Calu3 (cell line): ENCODE measurements around the gene OGDH. TPM values are rescaled to one million over a fixed set of nuclear protein-coding genes. Genes with fewer than 3 reads are reported as not detected.

Experiments
- BruUV-seq: library from RNA; stranded (reverse); fragments of 400-500 nt; replicated peaks from 2 replicates; lab custom pipeline; 2021; lab: Mats Ljungman, UMichigan
- CTCF ChIA-PET: fragments of 300-600 bp; sonication (Branson Sonifier 250); formaldehyde crosslinking; loops from one replicate; lab custom pipeline; 2022; ENCODE audit warnings: antibody characterized with exemption; lab: Charles Lee
- DNase-seq: peaks from one replicate; pipeline ENCODE4 v3.0.0; 2022
- H3K27ac Mint-ChIP-seq: one replicate; pipeline ENCODE4 v1.8.0; 2022; ENCODE audit warnings: mixed read lengths; ENCODE audit not compliant: unreplicated experiment
- H3K27me3 Mint-ChIP-seq: one replicate; pipeline ENCODE4 v1.8.0; 2022; ENCODE audit warnings: mixed read lengths; ENCODE audit not compliant: unreplicated experiment
- H3K36me3 Mint-ChIP-seq: one replicate; pipeline ENCODE4 v1.8.0; 2022; ENCODE audit warnings: mild to moderate bottlenecking, moderate library complexity, mixed read lengths; ENCODE audit not compliant: insufficient read depth, unreplicated experiment
- H3K4me1 Mint-ChIP-seq: one replicate; pipeline ENCODE4 v1.8.0; 2022; ENCODE audit warnings: mild to moderate bottlenecking, low read depth, mixed read lengths; ENCODE audit not compliant: unreplicated experiment
- H3K4me3 Mint-ChIP-seq: one replicate; pipeline ENCODE4 v1.8.0; 2022; ENCODE audit warnings: mild to moderate bottlenecking, low read depth, moderate library complexity, mixed read lengths; ENCODE audit not compliant: unreplicated experiment
- H3K9me3 Mint-ChIP-seq: one replicate; pipeline ENCODE4 v1.8.0; 2022; ENCODE audit warnings: low read depth, mixed read lengths; ENCODE audit not compliant: unreplicated experiment
- CTCF ChIP-seq: fragments of 200-600 bp; IDR thresholded peaks from one replicate; pipeline ENCODE4 v1.8.0; 2022; ENCODE audit warnings: antibody characterized with exemption; ENCODE audit not compliant: unreplicated experiment
- intact Hi-C: fragments of 100-400 bp; cut with micrococcal nuclease; formaldehyde crosslinking; loops from one replicate; pipeline ENCODE4 v1.10.0; 2022; ENCODE audit not compliant: unreplicated experiment
- total RNA-seq: library from RNA; stranded (reverse); gene quantifications from 2 replicates; pipeline ENCODE4 v1.2.3, GENCODE V29; 2022

OGDH gene
- total RNA-seq, 1 experiment from 2014 or later: 100 TPM

- Mint-ChIP-seq H3K27me3 (no peaks in the 10 kb centered on the region), H3K27ac (peak overlapping the region; percentile 27), H3K9me3 (no peaks in the 10 kb centered on the region), H3K4me3 (no peak overlapping the region), H3K4me1 (peaks cover 25% of the 10 kb centered on the region), H3K36me3 (peaks cover 53% of the 10 kb centered on the region)
- intact Hi-C loops: no loop called here
- TF ChIP-seq CTCF: no peak
- no TSS peak for BruUV-seq
- DNase-seq: no peak
- CTCF ChIA-PET: no interaction called here
Measured at GRCh38 chr7:44755698-44756627, 149.5 kb downstream of the OGDH start.

GRCh38 chr7:44756904-44757303 is 150.5 kb downstream of the OGDH start:
- Mint-ChIP-seq H3K9me3 (no peaks in the 10 kb centered on the region), H3K4me1 (peaks cover 18% of the 10 kb centered on the region), H3K36me3 (peaks cover 56% of the 10 kb centered on the region), H3K4me3 (no peak overlapping the region), H3K27me3 (no peaks in the 10 kb centered on the region), H3K27ac (no peak overlapping the region)
- intact Hi-C loops: no loop called here
- DNase-seq: no peak
- no TSS peak for BruUV-seq
- CTCF ChIA-PET: no interaction called here
- no peak for TF ChIP-seq CTCF

GRCh38 chr7:44757311-44757710 is 150.9 kb downstream of the OGDH start:
- H3K27me3 Mint-ChIP-seq: no peaks in the 10 kb centered on the region
- H3K4me1 Mint-ChIP-seq: peaks cover 15% of the 10 kb centered on the region
- no peak overlapping the region for H3K4me3 Mint-ChIP-seq
- intact Hi-C loops: no loop called here
- DNase-seq: no peak
- no peak overlapping the region for H3K27ac Mint-ChIP-seq
- H3K9me3 Mint-ChIP-seq: no peaks in the 10 kb centered on the region
- CTCF ChIA-PET: no interaction called here
- H3K36me3 Mint-ChIP-seq: peaks cover 57% of the 10 kb centered on the region
- no peak for TF ChIP-seq CTCF
- no TSS peak for BruUV-seq

- intact Hi-C loops: no loop called here
- Mint-ChIP-seq H3K36me3 (peaks cover 56% of the 10 kb centered on the region), H3K4me3 (no peak overlapping the region), H3K27me3 (no peaks in the 10 kb centered on the region), H3K27ac (no peak overlapping the region), H3K4me1 (peaks cover 11% of the 10 kb centered on the region), H3K9me3 (no peaks in the 10 kb centered on the region)
- CTCF ChIA-PET: interaction anchor here (0.7 kb wide), 1 partner anchor 29 kb away, joined by 3 read pairs; no protein-coding TSS in a partner anchor
- no peak for TF ChIP-seq CTCF
- no TSS peak for BruUV-seq
- no peak for DNase-seq
Measured at GRCh38 chr7:44757739-44758138, 151.3 kb downstream of the OGDH start.

Other genes with a start within 250 kb of the OGDH start
- 176 and 202 TPM in 2 replicates for gene NUDCD3, start 116.0 kb upstream of the OGDH start, total RNA-seq
- 45.0 and 46.0 TPM in 2 replicates for gene NPC1L1, start 65.3 kb upstream of the OGDH start, total RNA-seq
- 157 and 168 TPM in 2 replicates for gene DDX56, start 32.7 kb upstream of the OGDH start, total RNA-seq
- 115 and 128 TPM in 2 replicates for gene TMED4, start 24.4 kb upstream of the OGDH start, total RNA-seq
- gene ZMIZ2, start 142.2 kb downstream of the OGDH start, total RNA-seq: 260 and 269 TPM in 2 replicates
- gene PPIA, start 190.1 kb downstream of the OGDH start, total RNA-seq: 2,685 and 3,069 TPM in 2 replicates
- gene H2AZ2, start 241.5 kb downstream of the OGDH start, total RNA-seq: 300 and 371 TPM in 2 replicates